NCI-H2196 treated with DMSO at 0.1 percent for 48 hours (cell line): ENCODE results near the gene PLCG2.
"Not testable (repeated sequence)": the region's sequence is repeated elsewhere in the genome, so short reads cannot be mapped to it uniquely, and the experiment has no call there.

ENCODE experiments used
- DNase-seq: peaks from one replicate; lab custom pipeline; 2025; ENCODE audit not compliant: unreplicated experiment; lab: John Stamatoyannopoulos, UW

The PLCG2 gene

GRCh38 chr16:81786868-81787267, 7.8 kb downstream of the PLCG2 start:
- DNase-seq: no peak

- DNase-seq: no peak
Observed at GRCh38 chr16:81787659-81788058, 8.6 kb downstream of the PLCG2 start.

- no peak for DNase-seq
Observed at GRCh38 chr16:81790277-81790676, 11.2 kb downstream of the PLCG2 start.

GRCh38 chr16:81790830-81791435, 11.8 kb downstream of the PLCG2 start:
- DNase-seq: no peak

- no peak for DNase-seq
Observed at GRCh38 chr16:81792828-81793227, 13.7 kb downstream of the PLCG2 start.

GRCh38 chr16:81795193-81795592, 16.1 kb downstream of the PLCG2 start:
- DNase-seq: no peak

GRCh38 chr16:81796035-81796434, 16.9 kb downstream of the PLCG2 start:
- no peak for DNase-seq

GRCh38 chr16:81796583-81797346, 17.7 kb downstream of the PLCG2 start:
- no peak for DNase-seq

- DNase-seq: no peak
Observed at GRCh38 chr16:81797443-81797842, 18.4 kb downstream of the PLCG2 start.

- DNase-seq: no peak
Observed at GRCh38 chr16:81798311-81799137, 19.4 kb downstream of the PLCG2 start.

GRCh38 chr16:81799138-81799504, 20.0 kb downstream of the PLCG2 start:
- no peak for DNase-seq

GRCh38 chr16:81801724-81802123, 22.6 kb downstream of the PLCG2 start:
- DNase-seq: not testable (repeated sequence)

- no peak for DNase-seq
Observed at GRCh38 chr16:81803332-81803731, 24.2 kb downstream of the PLCG2 start.

- no peak for DNase-seq
Observed at GRCh38 chr16:81804134-81804610, 25.1 kb downstream of the PLCG2 start.

GRCh38 chr16:81806696-81807095, 27.6 kb downstream of the PLCG2 start:
- no peak for DNase-seq

- DNase-seq: no peak
Observed at GRCh38 chr16:81807767-81808358, 28.8 kb downstream of the PLCG2 start.

GRCh38 chr16:81808933-81809480, 29.9 kb downstream of the PLCG2 start:
- no peak for DNase-seq

- no peak for DNase-seq
Observed at GRCh38 chr16:81809567-81809966, 30.5 kb downstream of the PLCG2 start.

- DNase-seq: no peak
Observed at GRCh38 chr16:81810361-81810760, 31.3 kb downstream of the PLCG2 start.

- no peak for DNase-seq
Observed at GRCh38 chr16:81810894-81811538, 31.9 kb downstream of the PLCG2 start.

- no peak for DNase-seq
Observed at GRCh38 chr16:81813648-81814047, 34.6 kb downstream of the PLCG2 start.
